Adrenal gland (tissue), 5 donors: Measurements from ENCODE around the gene ROR2.

Experiments used
- POLR2A ChIP-seq, 2 donors: fragments of 450-650 bp; IDR thresholded peaks; one replicate each; pipeline ENCODE4 v1.6.1; 2017; ENCODE audit warnings: antibody characterized with exemption in 2 of 2, mild to moderate bottlenecking in 2 of 2, moderate library complexity in 1 of 2
- TF ChIP-seq, protein P1 (sequence below), 6 experiments: fragments of 450-650 bp in 4 of 6; fragments of 200-600 bp in 2 of 6; sonication (generic) in 1 of 6; IDR thresholded peaks; 1 replicate in 5 of 6; 2 replicates in 1 of 6; pipeline versions ENCODE4 v1.5.1 to v1.8.0; 2016 to 2021; ENCODE audit warnings: antibody characterized with exemption in 6 of 6, mild to moderate bottlenecking in 2 of 6, moderate library complexity in 1 of 6
- donor health status: DM: no; HTN: no; CAD: no.

DNA sequence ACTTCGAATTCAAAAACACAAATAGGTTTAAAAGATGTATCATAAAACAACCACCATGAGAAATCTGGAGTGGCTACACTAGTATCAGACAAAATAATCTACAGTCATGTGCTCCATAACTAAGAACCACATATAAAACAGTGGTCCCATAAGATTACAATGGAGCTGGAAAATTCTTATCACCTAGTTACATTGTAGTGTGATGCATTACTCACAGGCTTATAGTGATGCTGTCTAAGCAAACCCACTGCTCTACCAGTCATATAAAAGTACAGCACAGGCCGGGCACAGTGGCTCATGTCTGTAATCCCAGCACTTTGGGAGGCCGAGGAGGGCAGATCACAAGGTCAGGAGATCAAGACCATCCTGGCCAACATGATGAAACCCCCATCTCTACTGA, 160.1 kb downstream of the ROR2 start:
- TF ChIP-seq, protein P1, sequence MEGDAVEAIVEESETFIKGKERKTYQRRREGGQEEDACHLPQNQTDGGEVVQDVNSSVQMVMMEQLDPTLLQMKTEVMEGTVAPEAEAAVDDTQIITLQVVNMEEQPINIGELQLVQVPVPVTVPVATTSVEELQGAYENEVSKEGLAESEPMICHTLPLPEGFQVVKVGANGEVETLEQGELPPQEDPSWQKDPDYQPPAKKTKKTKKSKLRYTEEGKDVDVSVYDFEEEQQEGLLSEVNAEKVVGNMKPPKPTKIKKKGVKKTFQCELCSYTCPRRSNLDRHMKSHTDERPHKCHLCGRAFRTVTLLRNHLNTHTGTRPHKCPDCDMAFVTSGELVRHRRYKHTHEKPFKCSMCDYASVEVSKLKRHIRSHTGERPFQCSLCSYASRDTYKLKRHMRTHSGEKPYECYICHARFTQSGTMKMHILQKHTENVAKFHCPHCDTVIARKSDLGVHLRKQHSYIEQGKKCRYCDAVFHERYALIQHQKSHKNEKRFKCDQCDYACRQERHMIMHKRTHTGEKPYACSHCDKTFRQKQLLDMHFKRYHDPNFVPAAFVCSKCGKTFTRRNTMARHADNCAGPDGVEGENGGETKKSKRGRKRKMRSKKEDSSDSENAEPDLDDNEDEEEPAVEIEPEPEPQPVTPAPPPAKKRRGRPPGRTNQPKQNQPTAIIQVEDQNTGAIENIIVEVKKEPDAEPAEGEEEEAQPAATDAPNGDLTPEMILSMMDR (IDR thresholded peaks at IDR 0.05): no peak
- no peak for TF ChIP-seq POLR2A (IDR thresholded peaks at IDR 0.05)
